ENCODE data around the gene CNTROB. TPM values are rescaled to one million over a fixed set of nuclear protein-coding genes. Genes with fewer than 3 reads are reported as not detected.
A peak's percentile ranks its signal among the peaks of the same experiment; 100 is the strongest.

The CNTROB gene
- polyA plus RNA-seq, 4 donors, result 18.4 to 24.6 (median 24.0) TPM

- H3K27ac ChIP-seq (ENCODE audit: low read depth in 1 of 3, low read length in 2 of 3), result peak overlapping the region; percentile 66 to 93 (median 89)
- no peak for FAIRE-seq
- H3K27me3 ChIP-seq (ENCODE audit: control insufficient read depth in 3 of 3, insufficient read depth in 3 of 3, low read length in 3 of 3), result no peaks in the 10 kb centered on the region
- H3K4me3 ChIP-seq (ENCODE audit: low read depth in 1 of 3, low read length in 3 of 3), result peak overlapping the region; percentile 68 to 87 (median 86)
- DNase-seq, result peak; percentile 38 to 67
- peaks cover 5 to 59% (median 24%) of the 10 kb centered on the region in 3 donors for H3K4me1 ChIP-seq (ENCODE audit: control insufficient read depth in 3 of 3, insufficient read depth in 2 of 3, low read depth in 1 of 3, low read length in 2 of 3)
- peaks cover 4 to 29% (median 5%) of the 10 kb centered on the region in 3 donors for H3K36me3 ChIP-seq (ENCODE audit: control insufficient read depth in 3 of 3, insufficient read depth in 2 of 3, low read depth in 1 of 3, low read length in 3 of 3)
- no peaks in the 10 kb centered on the region for H3K9me3 ChIP-seq (ENCODE audit: control insufficient read depth in 2 of 2, insufficient read depth in 1 of 2, low read depth in 1 of 2, low read length in 1 of 2)
- 1 to 2% (median 2%) methylated on average over 30 of the region's 30 CpGs for WGBS, 3 donors
Observed at GRCh38 chr17:7886227-7887037, 45.6 kb upstream of the CNTROB start.

GRCh38 chr17:7887038-7887481 is 44.9 kb upstream of the CNTROB start:
- Histone ChIP-seq H3K27me3 (ENCODE audit: control insufficient read depth in 3 of 3, insufficient read depth in 3 of 3, low read length in 3 of 3) (no peaks in the 10 kb centered on the region), H3K4me3 (ENCODE audit: low read depth in 1 of 3, low read length in 3 of 3) (peak overlapping the region; percentile 68 to 87 (median 86)), H3K9me3 (ENCODE audit: control insufficient read depth in 2 of 2, insufficient read depth in 1 of 2, low read depth in 1 of 2, low read length in 1 of 2) (no peaks in the 10 kb centered on the region), H3K36me3 (ENCODE audit: control insufficient read depth in 3 of 3, insufficient read depth in 2 of 3, low read depth in 1 of 3, low read length in 3 of 3) (peaks cover 2 to 30% (median 4%) of the 10 kb centered on the region in 3 donors), H3K27ac (ENCODE audit: low read depth in 1 of 3, low read length in 2 of 3) (peak overlapping the region; percentile 66 to 93 (median 89)), H3K4me1 (ENCODE audit: control insufficient read depth in 3 of 3, insufficient read depth in 2 of 3, low read depth in 1 of 3, low read length in 2 of 3) (peaks cover 5 to 53% (median 24%) of the 10 kb centered on the region in 3 donors)
- 3 to 4% (median 4%) methylated on average over 8 of the region's 8 CpGs for WGBS, 3 donors
- no peak for DNase-seq
- FAIRE-seq, result no peak

GRCh38 chr17:7887482-7888183 is 44.4 kb upstream of the CNTROB start:
- DNase-seq (peak; percentile 92 to 96), FAIRE-seq (no peak)
- H3K36me3 ChIP-seq (ENCODE audit: control insufficient read depth in 3 of 3, insufficient read depth in 2 of 3, low read depth in 1 of 3, low read length in 3 of 3), result peaks cover 2 to 30% (median 4%) of the 10 kb centered on the region in 3 donors
- peak overlapping the region; percentile 36 to 87 (median 43) for H3K4me3 ChIP-seq (ENCODE audit: low read depth in 1 of 3, low read length in 3 of 3)
- peak overlapping the region; percentile 68 to 97 (median 91) for H3K27ac ChIP-seq (ENCODE audit: low read depth in 1 of 3, low read length in 2 of 3)
- H3K27me3 ChIP-seq (ENCODE audit: control insufficient read depth in 3 of 3, insufficient read depth in 3 of 3, low read length in 3 of 3), result no peaks in the 10 kb centered on the region
- WGBS, 3 donors, result 0 to 1% (median 1%) methylated on average over 26 to 35 of the region's 35 CpGs
- peaks cover 5 to 48% (median 23%) of the 10 kb centered on the region in 3 donors for H3K4me1 ChIP-seq (ENCODE audit: control insufficient read depth in 3 of 3, insufficient read depth in 2 of 3, low read depth in 1 of 3, low read length in 2 of 3)
- no peaks in the 10 kb centered on the region for H3K9me3 ChIP-seq (ENCODE audit: control insufficient read depth in 2 of 2, insufficient read depth in 1 of 2, low read depth in 1 of 2, low read length in 1 of 2)

GRCh38 chr17:7888184-7888920 is 43.7 kb upstream of the CNTROB start, which contains the start of gene CHD3:
CHD3 (plus strand) TSS chr17:7888789; CDS start chr17:7889001, 212 bp downstream.
- no peaks in the 10 kb centered on the region for H3K9me3 ChIP-seq (ENCODE audit: control insufficient read depth in 2 of 2, insufficient read depth in 1 of 2, low read depth in 1 of 2, low read length in 1 of 2)
- DNase-seq (peak; percentile 25 to 35), FAIRE-seq (no peak)
- H3K36me3 ChIP-seq (ENCODE audit: control insufficient read depth in 3 of 3, insufficient read depth in 2 of 3, low read depth in 1 of 3, low read length in 3 of 3), result peaks cover 4 to 34% (median 6%) of the 10 kb centered on the region in 3 donors
- peak within 1 kb of the TSS; percentile 36 to 87 (median 43) for H3K4me3 ChIP-seq (ENCODE audit: low read depth in 1 of 3, low read length in 3 of 3)
- no peaks in the 10 kb centered on the region for H3K27me3 ChIP-seq (ENCODE audit: control insufficient read depth in 3 of 3, insufficient read depth in 3 of 3, low read length in 3 of 3)
- WGBS, 3 donors, result 9 to 21% (median 16%) methylated on average over 18 of the region's 18 CpGs
- H3K4me1 ChIP-seq (ENCODE audit: control insufficient read depth in 3 of 3, insufficient read depth in 2 of 3, low read depth in 1 of 3, low read length in 2 of 3), result peaks cover 3 to 41% (median 20%) of the 10 kb centered on the region in 3 donors
- H3K27ac ChIP-seq (ENCODE audit: low read depth in 1 of 3, low read length in 2 of 3), result peak within 1 kb of the TSS; percentile 68 to 97 (median 91)

- FAIRE-seq, result no peak
- Histone ChIP-seq H3K4me3 (ENCODE audit: low read depth in 1 of 3, low read length in 3 of 3) (no peak overlapping the region), H3K4me1 (ENCODE audit: control insufficient read depth in 3 of 3, insufficient read depth in 2 of 3, low read depth in 1 of 3, low read length in 2 of 3) (peaks cover 3 to 34% (median 20%) of the 10 kb centered on the region in 3 donors)
Observed at GRCh38 chr17:7889166-7889955, 42.6 kb upstream of the CNTROB start.

GRCh38 chr17:7893187-7893880 is 38.7 kb upstream of the CNTROB start:
- no peak overlapping the region for H3K4me3 ChIP-seq (ENCODE audit: low read depth in 1 of 3, low read length in 3 of 3)
- 85 to 94% (median 91%) methylated on average over 15 of the region's 15 CpGs for WGBS, 3 donors
- no peaks in the 10 kb centered on the region for H3K27me3 ChIP-seq (ENCODE audit: control insufficient read depth in 3 of 3, insufficient read depth in 3 of 3, low read length in 3 of 3)
- DNase-seq (no peak), FAIRE-seq (no peak)
- peaks cover 3 to 22% (median 14%) of the 10 kb centered on the region in 3 donors for H3K4me1 ChIP-seq (ENCODE audit: control insufficient read depth in 3 of 3, insufficient read depth in 2 of 3, low read depth in 1 of 3, low read length in 2 of 3)
- no peaks in the 10 kb centered on the region for H3K9me3 ChIP-seq (ENCODE audit: control insufficient read depth in 2 of 2, insufficient read depth in 1 of 2, low read depth in 1 of 2, low read length in 1 of 2)
- no peak overlapping the region for H3K27ac ChIP-seq (ENCODE audit: low read depth in 1 of 3, low read length in 2 of 3)
- H3K36me3 ChIP-seq (ENCODE audit: control insufficient read depth in 3 of 3, insufficient read depth in 2 of 3, low read depth in 1 of 3, low read length in 3 of 3), result peaks cover 11 to 73% (median 12%) of the 10 kb centered on the region in 3 donors

More at GRCh38 chr17:7889166-7889955, 42.6 kb upstream of the CNTROB start:
- peak; percentile 82 to 94 for DNase-seq
- Histone ChIP-seq H3K36me3 (ENCODE audit: control insufficient read depth in 3 of 3, insufficient read depth in 2 of 3, low read depth in 1 of 3, low read length in 3 of 3) (peaks cover 6 to 44% (median 8%) of the 10 kb centered on the region in 3 donors), H3K9me3 (ENCODE audit: control insufficient read depth in 2 of 2, insufficient read depth in 1 of 2, low read depth in 1 of 2, low read length in 1 of 2) (no peaks in the 10 kb centered on the region), H3K27me3 (ENCODE audit: control insufficient read depth in 3 of 3, insufficient read depth in 3 of 3, low read length in 3 of 3) (no peaks in the 10 kb centered on the region), H3K27ac (ENCODE audit: low read depth in 1 of 3, low read length in 2 of 3) (peak overlapping the region; percentile 22 to 97 (median 91))
- whole genome bisulfite sequencing, 3 donors, result 28 to 43% (median 43%) methylated on average over 11 of the region's 11 CpGs

- H3K36me3 ChIP-seq (ENCODE audit: control insufficient read depth in 3 of 3, insufficient read depth in 2 of 3, low read depth in 1 of 3, low read length in 3 of 3), result peaks cover 11 to 82% (median 13%) of the 10 kb centered on the region in 3 donors
- FAIRE-seq (no peak), DNase-seq (no peak)
- no peak overlapping the region for H3K27ac ChIP-seq (ENCODE audit: low read depth in 1 of 3, low read length in 2 of 3)
- no peak overlapping the region for H3K4me3 ChIP-seq (ENCODE audit: low read depth in 1 of 3, low read length in 3 of 3)
- H3K4me1 ChIP-seq (ENCODE audit: control insufficient read depth in 3 of 3, insufficient read depth in 2 of 3, low read depth in 1 of 3, low read length in 2 of 3), result peaks cover 2 to 14% (median 6%) of the 10 kb centered on the region in 3 donors
- no peaks in the 10 kb centered on the region for H3K9me3 ChIP-seq (ENCODE audit: control insufficient read depth in 2 of 2, insufficient read depth in 1 of 2, low read depth in 1 of 2, low read length in 1 of 2)
- WGBS, 3 donors, result 87 to 92% (median 90%) methylated on average over 9 of the region's 9 CpGs
- no peaks in the 10 kb centered on the region for H3K27me3 ChIP-seq (ENCODE audit: control insufficient read depth in 3 of 3, insufficient read depth in 3 of 3, low read length in 3 of 3)
Observed at GRCh38 chr17:7894226-7894625, 37.8 kb upstream of the CNTROB start.

Measured in small intestine (tissue), 7 donors.